Measurements from ENCODE around the gene DST.

The DST gene

DNA sequence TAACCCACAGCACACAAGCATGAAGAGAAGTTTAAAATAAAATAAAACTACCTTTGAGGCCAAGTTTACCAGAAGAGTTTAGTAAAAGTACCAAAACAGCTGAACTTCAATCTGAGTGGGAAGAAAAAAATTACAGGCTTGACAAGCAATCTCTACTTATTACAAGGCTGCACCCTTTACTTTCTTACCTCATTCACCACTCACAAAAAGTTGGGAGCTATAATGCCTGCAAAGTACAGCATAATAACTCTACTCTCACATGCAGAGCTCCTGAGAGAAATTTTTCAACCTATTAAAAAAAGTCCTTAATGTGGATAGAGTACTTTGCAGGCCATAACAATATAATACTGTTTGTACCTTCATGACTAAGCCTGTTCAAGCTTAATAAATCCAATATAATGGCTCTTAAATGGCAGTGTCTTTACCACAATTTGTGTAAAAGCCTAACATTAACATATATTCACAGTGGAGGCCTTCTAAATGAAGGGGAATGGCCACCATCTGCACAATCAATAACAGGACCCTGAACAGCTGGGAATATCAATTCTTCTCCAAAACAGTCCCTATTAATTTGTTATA, 103.1 kb downstream of the DST start:
- H3K27me3 ChIP-seq (replicated peaks; ENCODE audit: insufficient read depth, low read length): no peaks in the 10 kb centered on the region
- TF ChIP-seq EZH2phosphoT487 (IDR thresholded peaks at IDR 0.05; ENCODE audit: low read length) (no peak), EZH2 (optimal IDR thresholded peaks at IDR 0.05; ENCODE audit: low read depth, low read length) (no peak)
- TF ChIP-seq, protein P1, sequence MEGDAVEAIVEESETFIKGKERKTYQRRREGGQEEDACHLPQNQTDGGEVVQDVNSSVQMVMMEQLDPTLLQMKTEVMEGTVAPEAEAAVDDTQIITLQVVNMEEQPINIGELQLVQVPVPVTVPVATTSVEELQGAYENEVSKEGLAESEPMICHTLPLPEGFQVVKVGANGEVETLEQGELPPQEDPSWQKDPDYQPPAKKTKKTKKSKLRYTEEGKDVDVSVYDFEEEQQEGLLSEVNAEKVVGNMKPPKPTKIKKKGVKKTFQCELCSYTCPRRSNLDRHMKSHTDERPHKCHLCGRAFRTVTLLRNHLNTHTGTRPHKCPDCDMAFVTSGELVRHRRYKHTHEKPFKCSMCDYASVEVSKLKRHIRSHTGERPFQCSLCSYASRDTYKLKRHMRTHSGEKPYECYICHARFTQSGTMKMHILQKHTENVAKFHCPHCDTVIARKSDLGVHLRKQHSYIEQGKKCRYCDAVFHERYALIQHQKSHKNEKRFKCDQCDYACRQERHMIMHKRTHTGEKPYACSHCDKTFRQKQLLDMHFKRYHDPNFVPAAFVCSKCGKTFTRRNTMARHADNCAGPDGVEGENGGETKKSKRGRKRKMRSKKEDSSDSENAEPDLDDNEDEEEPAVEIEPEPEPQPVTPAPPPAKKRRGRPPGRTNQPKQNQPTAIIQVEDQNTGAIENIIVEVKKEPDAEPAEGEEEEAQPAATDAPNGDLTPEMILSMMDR (IDR thresholded peaks at IDR 0.05; ENCODE audit: low read length): no peak
- no peak overlapping the region for H3K9ac ChIP-seq (ENCODE audit: low read length)
- peaks cover 9% of the 10 kb centered on the region for H3K4me1 ChIP-seq (ENCODE audit: low read length)
- peaks cover 18% of the 10 kb centered on the region for H3F3A ChIP-seq (ENCODE audit: insufficient read depth, low read length)
- no peaks in the 10 kb centered on the region for H4K20me1 ChIP-seq (ENCODE audit: insufficient read depth, low read length)
- H2AFZ ChIP-seq (ENCODE audit: low read length): no peak overlapping the region
- no peak overlapping the region for H3K4me3 ChIP-seq (ENCODE audit: low read length)
- H3K4me2 ChIP-seq (ENCODE audit: low read depth, low read length): no peak overlapping the region
- H3K36me3 ChIP-seq (replicated peaks; ENCODE audit: insufficient read depth, low read length): no peaks in the 10 kb centered on the region
- H3K9me2 ChIP-seq (replicated peaks; ENCODE audit: insufficient read depth, low read length): no peaks in the 10 kb centered on the region
- peaks cover 35% of the 10 kb centered on the region for H3K79me2 ChIP-seq (ENCODE audit: low read length)
- no peak overlapping the region for H3K27ac ChIP-seq (ENCODE audit: low read length)
- no peaks in the 10 kb centered on the region for H3K9me3 ChIP-seq (replicated peaks; ENCODE audit: insufficient read depth, low read length)
- no peak for DNase-seq

- H3K79me2 ChIP-seq (ENCODE audit: low read length): peaks cover 33% of the 10 kb centered on the region
- peaks cover 9% of the 10 kb centered on the region for H3K4me1 ChIP-seq (ENCODE audit: low read length)
- H3K9ac ChIP-seq (ENCODE audit: low read length): no peak overlapping the region
- no peak overlapping the region for H3K4me3 ChIP-seq (ENCODE audit: low read length)
- no peaks in the 10 kb centered on the region for H3K9me3 ChIP-seq (replicated peaks; ENCODE audit: insufficient read depth, low read length)
- TF ChIP-seq, protein P1 (IDR thresholded peaks at IDR 0.05; ENCODE audit: low read length): no peak
- no peak for TF ChIP-seq EZH2phosphoT487 (IDR thresholded peaks at IDR 0.05; ENCODE audit: low read length)
- no peak for TF ChIP-seq EZH2 (optimal IDR thresholded peaks at IDR 0.05; ENCODE audit: low read depth, low read length)
- no peak overlapping the region for H3K4me2 ChIP-seq (ENCODE audit: low read depth, low read length)
- peaks cover 15% of the 10 kb centered on the region for H3F3A ChIP-seq (ENCODE audit: insufficient read depth, low read length)
- H4K20me1 ChIP-seq (ENCODE audit: insufficient read depth, low read length): no peaks in the 10 kb centered on the region
- H3K36me3 ChIP-seq (replicated peaks; ENCODE audit: insufficient read depth, low read length): no peaks in the 10 kb centered on the region
- no peaks in the 10 kb centered on the region for H3K27me3 ChIP-seq (replicated peaks; ENCODE audit: insufficient read depth, low read length)
- H2AFZ ChIP-seq (ENCODE audit: low read length): no peak overlapping the region
- no peak overlapping the region for H3K27ac ChIP-seq (ENCODE audit: low read length)
- no peaks in the 10 kb centered on the region for H3K9me2 ChIP-seq (replicated peaks; ENCODE audit: insufficient read depth, low read length)
- DNase-seq: no peak
These were observed 103.8 kb downstream of the DST start for GRCh38 chr6:56538851-56539250.

GRCh38 chr6:56537223-56537770, 105.4 kb downstream of the DST start:
- peaks cover 9% of the 10 kb centered on the region for H3K4me1 ChIP-seq (ENCODE audit: low read length)
- H3K27ac ChIP-seq (ENCODE audit: low read length): no peak overlapping the region
- H4K20me1 ChIP-seq (ENCODE audit: insufficient read depth, low read length): no peaks in the 10 kb centered on the region
- TF ChIP-seq, protein P1 (IDR thresholded peaks at IDR 0.05; ENCODE audit: low read length): no peak
- no peak for TF ChIP-seq EZH2phosphoT487 (IDR thresholded peaks at IDR 0.05; ENCODE audit: low read length)
- TF ChIP-seq EZH2 (optimal IDR thresholded peaks at IDR 0.05; ENCODE audit: low read depth, low read length): no peak
- H3K36me3 ChIP-seq (replicated peaks; ENCODE audit: insufficient read depth, low read length): no peaks in the 10 kb centered on the region
- peaks cover 5% of the 10 kb centered on the region; the same call in 1 of the 2 replicates for H3F3A ChIP-seq (ENCODE audit: insufficient read depth, low read length)
- no peak overlapping the region for H3K9ac ChIP-seq (ENCODE audit: low read length)
- H3K4me3 ChIP-seq (ENCODE audit: low read length): no peak overlapping the region
- H3K9me2 ChIP-seq (replicated peaks; ENCODE audit: insufficient read depth, low read length): no peaks in the 10 kb centered on the region
- no peaks in the 10 kb centered on the region for H3K9me3 ChIP-seq (replicated peaks; ENCODE audit: insufficient read depth, low read length)
- H3K79me2 ChIP-seq (ENCODE audit: low read length): peaks cover 31% of the 10 kb centered on the region
- no peak for DNase-seq
- no peaks in the 10 kb centered on the region for H3K27me3 ChIP-seq (replicated peaks; ENCODE audit: insufficient read depth, low read length)
- H2AFZ ChIP-seq (ENCODE audit: low read length): no peak overlapping the region
- no peak overlapping the region for H3K4me2 ChIP-seq (ENCODE audit: low read depth, low read length)
